K562 (cell line): ENCODE data around the gene VPS26A. TPM values are rescaled to one million over a fixed set of nuclear protein-coding genes. Genes with fewer than 3 reads are reported as not detected.

Source experiments
- ATAC-seq: fragments of 200-7000 bp; cut with Tn5 transposase; 3 replicates; pipeline ENCODE4 v1.9.1; 2020; ENCODE audit warnings: moderate library complexity
- BruUV-seq: library from RNA; stranded (reverse); fragments of 400-500 nt; replicated peaks from 2 replicates; lab custom pipeline; 2021; lab: Mats Ljungman, UMichigan
- CTCF ChIA-PET: fragments of 300-600 bp; formaldehyde crosslinking; extraction: SDS; loops from one replicate; lab custom pipeline; 2021; ENCODE audit warnings: low intra/inter-chr PET ratio; lab: Yijun Ruan, JAX
- POLR2A ChIA-PET: fragments of 300-600, 350-650 bp; sonication (Branson Sonifier 250); formaldehyde crosslinking; extraction: SDS; loops from one replicate; lab custom pipeline; 2021; ENCODE audit warnings: antibody characterized with exemption, inconsistent platforms; lab: Yijun Ruan, JAX
- DNase-seq, 4 experiments: peaks; one replicate each; pipeline versions ENCODE4 v3.0.0 to v3.0.0-alpha.2; 2011 to 2018; ENCODE audit warnings: low spot score in 3 of 4, mixed read lengths in 3 of 4; ENCODE audit errors: extremely low read depth in 1 of 4
- FAIRE-seq: peaks from 2 replicates; lab custom pipeline; 2011; peaks lifted over from hg19 to GRCh38; lab: Jason Lieb, UNC
- H2AFZ ChIP-seq: 2 replicates; pipeline ENCODE4 v1.6.0; 2011; ENCODE audit warnings: low read depth, low read length, control low read depth, inconsistent platforms
- H3K27ac ChIP-seq: fragments of 200-600 bp; 3 replicates; pipeline ENCODE4 v1.8.0; 2011; ENCODE audit warnings: low read depth, mild to moderate bottlenecking, control low read depth, inconsistent platforms, low read length, moderate library complexity, mixed read lengths; ENCODE audit errors: extremely low read depth
- H3K27me3 ChIP-seq, 2 experiments: fragments of 300-600 bp in 1 of 2; 2 replicates in 1 of 2; 3 replicates in 1 of 2; pipeline versions ENCODE4 v1.6.0 to v1.8.0; 2011; ENCODE audit warnings: inconsistent platforms in 2 of 2, low read length in 2 of 2, mild to moderate bottlenecking in 1 of 2, mixed read lengths in 1 of 2, moderate library complexity in 1 of 2; ENCODE audit not compliant: control insufficient read depth in 2 of 2, insufficient read depth in 2 of 2
- H3K36me3 ChIP-seq: fragments of 300-600 bp; 3 replicates; pipeline ENCODE4 v1.8.0; 2011; ENCODE audit warnings: mild to moderate bottlenecking, low read length, inconsistent platforms; ENCODE audit not compliant: control insufficient read depth, insufficient read depth
- H3K4me1 ChIP-seq, 2 experiments: fragments of 200-600 bp in 1 of 2; replicated peaks in 1 of 2; 2 replicates in 1 of 2; 3 replicates in 1 of 2; pipeline versions ENCODE4 v1.5.1 to v1.8.0; 2011; ENCODE audit warnings: inconsistent platforms in 2 of 2, low read length in 2 of 2, mild to moderate bottlenecking in 1 of 2, mixed read lengths in 1 of 2, moderate library complexity in 1 of 2; ENCODE audit not compliant: control insufficient read depth in 2 of 2, insufficient read depth in 2 of 2
- H3K4me2 ChIP-seq: 2 replicates; pipeline ENCODE4 v1.6.1; 2011; ENCODE audit warnings: low read length, control low read depth, inconsistent platforms, mixed read lengths; ENCODE audit not compliant: insufficient read depth
- H3K4me3 ChIP-seq: fragments of 200-600 bp; sonication (generic), shearing (Covaris generic); 2 replicates; pipeline ENCODE4 v1.5.1; 2016; ENCODE audit warnings: control low read depth, inconsistent platforms
- H3K79me2 ChIP-seq: fragments of 200-600 bp; 3 replicates; pipeline ENCODE4 v1.8.0; 2011; ENCODE audit warnings: low read length, inconsistent platforms; ENCODE audit not compliant: control insufficient read depth, insufficient read depth
- H3K9ac ChIP-seq, 2 experiments: 2 replicates each; pipeline versions ENCODE4 v1.6.0 to v1.6.1; 2011; ENCODE audit warnings: low read depth in 2 of 2, low read length in 2 of 2, control low read depth in 1 of 2, inconsistent platforms in 1 of 2, mild to moderate bottlenecking in 1 of 2, mixed read lengths in 1 of 2; ENCODE audit not compliant: insufficient read depth in 1 of 2
- H3K9me1 ChIP-seq: one replicate; pipeline ENCODE4 v1.6.0; 2011; ENCODE audit warnings: inconsistent platforms, mild to moderate bottlenecking, low read length, moderate library complexity; ENCODE audit not compliant: control insufficient read depth, insufficient read depth
- H3K9me3 ChIP-seq: replicated peaks from 2 replicates; pipeline ENCODE4 v1.5.1; 2011; ENCODE audit warnings: low read depth, low read length, inconsistent platforms; ENCODE audit not compliant: control insufficient read depth, insufficient read depth
- H4K20me1 ChIP-seq: replicated peaks from 2 replicates; pipeline ENCODE4 v1.6.1; 2011; ENCODE audit warnings: low read length, inconsistent platforms, mixed read lengths; ENCODE audit not compliant: control insufficient read depth, insufficient read depth
- CHD4 ChIP-seq: fragments of 200-600 bp; sonication (generic); IDR thresholded peaks from 3 replicates; pipeline ENCODE4 v1.6.1; 2012; ENCODE audit warnings: low read depth, mild to moderate bottlenecking, mixed read lengths, low read length, inconsistent platforms; ENCODE audit not compliant: insufficient read depth, insufficient replicate concordance, poor library complexity, severe bottlenecking
- DMBX1 ChIP-seq: fragments of 250-450 bp; sonication (Bioruptor Pico); IDR thresholded peaks from 2 replicates; pipeline ENCODE4 v1.8.0; 2022; ENCODE audit warnings: inconsistent platforms, mild to moderate bottlenecking, moderate library complexity, borderline replicate concordance
- GABPA ChIP-seq: fragments of 200-800 bp; sonication (Bioruptor generic); conservative IDR thresholded peaks from 2 replicates; pipeline ENCODE4 v1.6.1; 2016; ENCODE audit warnings: low read depth, missing genetic modification characterization, missing compliant biosample characterization
- GTF2E2 ChIP-seq: fragments of 200-800 bp; sonication (Bioruptor generic); IDR thresholded peaks from 2 replicates; pipeline ENCODE4 v1.6.1; 2016; ENCODE audit warnings: missing genetic modification characterization, missing compliant biosample characterization
- HIVEP1 ChIP-seq: fragments of 250-450 bp; sonication (Bioruptor Pico); IDR thresholded peaks from 2 replicates; pipeline ENCODE4 v1.4.0; 2020; ENCODE audit warnings: mild to moderate bottlenecking
- KLF13 ChIP-seq: fragments of 450-650 bp; IDR thresholded peaks from 2 replicates; pipeline ENCODE4 v1.6.1; 2016; ENCODE audit warnings: missing genetic modification characterization, low read depth, mild to moderate bottlenecking, missing compliant biosample characterization, moderate library complexity, borderline replicate concordance
- NR4A1 ChIP-seq, 2 experiments: fragments of 250-450 bp in 1 of 2; fragments of 450-650 bp in 1 of 2; sonication (Bioruptor Pico) in 1 of 2; IDR thresholded peaks; 2 replicates each; pipeline versions ENCODE4 v1.4.0 to v1.6.1; 2016 to 2020; ENCODE audit warnings: mild to moderate bottlenecking in 2 of 2, missing compliant biosample characterization in 1 of 2, missing genetic modification characterization in 1 of 2, moderate library complexity in 1 of 2
- PATZ1 ChIP-seq: fragments of 250-450 bp; sonication (Bioruptor Pico); IDR thresholded peaks from 2 replicates; pipeline ENCODE4 v1.5.0; 2020; ENCODE audit warnings: mild to moderate bottlenecking, borderline replicate concordance
- PTTG1 ChIP-seq: fragments of 450-650 bp; IDR thresholded peaks from 2 replicates; pipeline ENCODE4 v1.6.1; 2016; ENCODE audit warnings: low read depth, mild to moderate bottlenecking, missing genetic modification characterization, missing compliant biosample characterization
- SRF ChIP-seq, 2 experiments: fragments of 250-450, 450-650 bp in 1 of 2; sonication (Bioruptor Pico) in 1 of 2; sonication (generic) in 1 of 2; formaldehyde crosslinking; IDR thresholded peaks; 2 replicates each; pipeline versions ENCODE4 v1.5.0 to v1.5.1; 2020 to 2022; ENCODE audit warnings: mild to moderate bottlenecking in 1 of 2, missing genetic modification reagents in 1 of 2
- USF1 ChIP-seq: sonication (generic); formaldehyde crosslinking; IDR thresholded peaks from 2 replicates; pipeline ENCODE4 v1.9.0; 2022; ENCODE audit warnings: mild to moderate bottlenecking, missing genetic modification reagents
- ZBTB8A ChIP-seq: fragments of 450-650 bp; IDR thresholded peaks from 2 replicates; pipeline ENCODE4 v1.6.1; 2018; ENCODE audit warnings: mild to moderate bottlenecking, moderate library complexity; ENCODE audit not compliant: partially characterized antibody
- ZNF395 ChIP-seq: fragments of 200-800 bp; sonication (Bioruptor generic); IDR thresholded peaks from 2 replicates; pipeline ENCODE4 v1.6.1; 2017; ENCODE audit warnings: missing genetic modification characterization, missing compliant biosample characterization
- ZNF589 ChIP-seq: fragments of 200-800 bp; sonication (Bioruptor generic); IDR thresholded peaks from 2 replicates; pipeline ENCODE4 v1.6.1; 2016; ENCODE audit warnings: low read depth, missing genetic modification characterization, missing compliant biosample characterization
- WGBS: fragments of 100-300 bp; shearing (Covaris generic); methylation state at CpG from one replicate; pipeline ENCODE4 v1.1.6; 2016; ENCODE audit warnings: low coverage, mixed read lengths; ENCODE audit not compliant: insufficient coverage; ENCODE audit errors: missing lambda C conversion rate; 5-methylcytosine and 5-hydroxymethylcytosine counted together
- in situ Hi-C: fragments of 300-500 bp; cut with MboI; formaldehyde crosslinking; loops from 4 replicates; pipeline ENCODE4 v1.15.0; 2018; ENCODE audit warnings: inconsistent platforms, mixed read lengths
- intact Hi-C: fragments of 100-400 bp; cut with micrococcal nuclease; formaldehyde crosslinking; loops from 2 replicates; pipeline ENCODE4 v1.14.2; 2022
- polyA plus RNA-seq, 8 experiments: library from polyadenylated mRNA; depleted of rRNA in 4 of 8; stranded (reverse) in 5 of 8; unstranded in 3 of 8; fragments of >200 nt; fragmentation: Nextera tagmentation in 2 of 8; fragmentation: Illumina TruSeq in 1 of 8; extraction: Ambion mirVana in 2 of 8; extraction: Trizol in 1 of 8; gene quantifications; 2 replicates each; pipeline versions ENCODE4 v1.2.1 to v1.2.3, GENCODE V29; 2011 to 2014; ENCODE audit warnings: inconsistent platforms in 1 of 8, missing spikeins in 1 of 8
- total RNA-seq, 7 experiments: library from RNA; depleted of rRNA in 6 of 7; stranded (reverse); fragments of >200 nt in 6 of 7; fragmentation: Illumina TruSeq in 2 of 7; extraction: Trizol in 2 of 7; gene quantifications; 2 replicates each; pipeline versions ENCODE4 v1.2.1 to v1.2.3, GENCODE V29; 2011 to 2021; ENCODE audit warnings: low replicate concordance in 1 of 7

VPS26A gene
- total and polyA plus RNA-seq, 9 of the 15 experiments (the other 6 are each of a cell fraction or from before 2014, with no cell fraction given): 47.1 to 137 (median 69.3) TPM

- FAIRE-seq: no peak
- Histone ChIP-seq H3K27me3 (no peaks in the 10 kb centered on the region), H3K4me1 (peaks cover 6 to 35% of the 10 kb centered on the region in 2 experiments), H4K20me1 (no peaks in the 10 kb centered on the region), H3K4me2 (no peak overlapping the region; the same call in 1 of the 2 replicates), H2AFZ (peak overlapping the region; percentile 27), H3K9me1 (no peaks in the 10 kb centered on the region), H3K9me3 (no peaks in the 10 kb centered on the region), H3K9ac (no peak overlapping the region), H3K36me3 (no peaks in the 10 kb centered on the region), H3K4me3 (no peak overlapping the region), H3K79me2 (no peaks in the 10 kb centered on the region), H3K27ac (no peak overlapping the region; the same call in 2 of the 3 replicates)
- ChIA-PET CTCF (no interaction called here), POLR2A (interaction anchor here (0.8 to 1.4 kb wide), 4 partner anchors 9 to 174 kb away, joined by 3 to 4 read pairs (median 4); no protein-coding TSS in a partner anchor)
- 49% methylated on average over 11 of the region's 11 CpGs for WGBS
- no peak for DNase-seq
- peak; percentile 12 for ATAC-seq
- no TSS peak for BruUV-seq
- intact Hi-C loops (loop anchor here (2.0 to 5.0 kb wide), 2 partner anchors 94 to 124 kb away; partner anchors contain the start of gene VPS26A), in situ Hi-C loops (no loop called here)
- 0 out of 2 replicates have a peak, but pooled peaks have one; percentile 30 for TF ChIP-seq PTTG1 (tag)
- TF ChIP-seq CHD4: peak; percentile 65
- 0 out of 2 replicates have a peak, but pooled peaks have one; percentile 55 for TF ChIP-seq ZNF395 (CRISPR knock-in tag)
- 0 out of 2 replicates have a peak, but pooled peaks have one; percentile 22 for TF ChIP-seq KLF13 (tag)
- TF ChIP-seq NR4A1 (CRISPR knock-in tag; IDR thresholded peaks at IDR 0.05): no peak
- peak; percentile 79; the same call in 1 of the 2 replicates for TF ChIP-seq NR4A1 (tag; IDR thresholded peaks at IDR 0.05)
- 0 out of 2 replicates have a peak, but pooled peaks have one; percentile 6 for TF ChIP-seq HIVEP1
- no peak for TF ChIP-seq USF1 (CRISPR knock-in tag)
- 0 out of 4 replicates have a peak, but pooled peaks of 1 of the 2 experiments have one; percentile 27 for TF ChIP-seq SRF (CRISPR knock-in tag; IDR thresholded peaks at IDR 0.05)
- TF ChIP-seq PATZ1: no peak
- 0 out of 2 replicates have a peak, but pooled peaks have one; percentile 22 for TF ChIP-seq GABPA (tag)
- peak; percentile 27; the same call in 1 of the 2 replicates for TF ChIP-seq DMBX1 (CRISPR knock-in tag)
- TF ChIP-seq ZNF589 (CRISPR knock-in tag): 0 out of 2 replicates have a peak, but pooled peaks have one; percentile 90
- TF ChIP-seq GTF2E2 (tag): peak; percentile 65
- peak; percentile 28 for TF ChIP-seq ZBTB8A
These were observed 92.7 kb downstream of the VPS26A start for GRCh38 chr10:69216577-69217118.
